Muscle of back (tissue), 11 donors: ENCODE results near the gene ZNF607. TPM values are rescaled to one million over a fixed set of nuclear protein-coding genes. Genes with fewer than 3 reads are reported as not detected.

ENCODE experiments used
- DNase-seq, 3 donors: peaks; one replicate each; pipeline versions ENCODE4 v3.0.0 to v3.0.0-alpha.2; 2013
- polyA plus RNA-seq, 10 donors: library from polyadenylated mRNA; unstranded; fragments of 120-200 nt; gene quantifications; one replicate each; pipeline ENCODE4 v1.2.1, GENCODE V29; 2013; ENCODE audit not compliant: insufficient read length in 10 of 10

ZNF607 gene
- polyA plus RNA-seq, 10 donors: 4.2 to 6.7 (median 5.4) TPM

GRCh38 chr19:37654118-37654517 is 65.4 kb downstream of the ZNF607 start:
- no peak for DNase-seq

Other genes with a start within 250 kb of the ZNF607 start
- 10 to 100 TPM in 4 of 10 donors, 1 to 10 TPM in 6; 6.9 to 17.5 (median 9.5) TPM for gene ZNF793, start 212.8 kb downstream of the ZNF607 start, polyA plus RNA-seq
- 1 to 10 TPM; 4.3 to 8.3 (median 5.9) TPM for gene ZNF571, start 125.0 kb downstream of the ZNF607 start, polyA plus RNA-seq
- 1 to 10 TPM; 1.3 to 3.5 (median 2.1) TPM for gene ZNF540, start 124.9 kb downstream of the ZNF607 start, polyA plus RNA-seq
- 10 to 100 TPM; 11.0 to 15.5 (median 14.1) TPM for gene ZFP30, start 64.3 kb downstream of the ZNF607 start, polyA plus RNA-seq
- gene ZNF573, start 59.8 kb upstream of the ZNF607 start, polyA plus RNA-seq: 10 to 100 TPM in 5 of 10 donors, 1 to 10 TPM in 5; 7.2 to 16.2 (median 10.4) TPM
- gene WDR87, start 186.8 kb upstream of the ZNF607 start, polyA plus RNA-seq: under 1 TPM; 0.05 to 0.33 (median 0.15) TPM
- gene SIPA1L3, start 187.4 kb upstream of the ZNF607 start, polyA plus RNA-seq: 10 to 100 TPM in 4 of 10 donors, 1 to 10 TPM in 6; 7.1 to 13.9 (median 9.5) TPM